Measurements from ENCODE around the gene NUFIP1. TPM values are rescaled to one million over a fixed set of nuclear protein-coding genes. Genes with fewer than 3 reads are reported as not detected.
"Not testable (repeated sequence)": the region's sequence is repeated elsewhere in the genome, so short reads cannot be mapped to it uniquely, and the experiment has no call there.

NUFIP1 gene
- total RNA-seq, 2 experiments from 2014 or later: 14.1 to 14.4 TPM

DNA sequence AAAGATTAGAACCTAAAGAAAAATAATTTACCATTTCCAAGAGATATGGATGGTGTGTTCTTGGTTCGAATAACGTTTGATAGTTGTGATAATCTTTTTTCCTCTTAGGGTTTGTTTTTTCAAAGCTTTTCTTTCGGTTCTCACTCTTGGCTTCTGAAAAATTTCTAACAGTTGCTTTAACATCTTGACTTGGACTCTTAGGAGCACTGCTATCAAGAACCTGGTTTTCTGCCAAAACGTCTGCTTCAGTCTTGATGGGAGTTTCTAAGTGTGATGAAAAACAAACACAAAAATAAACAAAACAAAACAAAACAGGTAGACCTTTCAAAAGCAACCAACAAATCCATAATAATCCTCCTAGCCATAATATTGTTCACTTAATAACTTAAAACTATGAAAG lies 45.9 kb downstream of the NUFIP1 start:
- peaks cover 12% of the 10 kb centered on the region for H3K36me3 Mint-ChIP-seq
- H3K27me3 Mint-ChIP-seq, H3K4me1 Mint-ChIP-seq, H3K9me3 Mint-ChIP-seq, H3K4me3 Mint-ChIP-seq, DNase-seq, H3K27ac Mint-ChIP-seq: not testable (repeated sequence)

GRCh38 chr13:44938854-44939253 lies 50.4 kb downstream of the NUFIP1 start:
- Mint-ChIP-seq H3K9me3 (no peaks in the 10 kb centered on the region), H3K27ac (no peak overlapping the region), H3K36me3 (peaks cover 8% of the 10 kb centered on the region), H3K4me3 (no peak overlapping the region), H3K27me3 (no peaks in the 10 kb centered on the region), H3K4me1 (peaks cover 11% of the 10 kb centered on the region)
- DNase-seq: no peak

- H3K36me3 Mint-ChIP-seq: peaks cover 4% of the 10 kb centered on the region
- no peaks in the 10 kb centered on the region for H3K9me3 Mint-ChIP-seq
- H3K27ac Mint-ChIP-seq: no peak overlapping the region
- no peaks in the 10 kb centered on the region for H3K27me3 Mint-ChIP-seq
- H3K4me1 Mint-ChIP-seq: peaks cover 11% of the 10 kb centered on the region
- H3K4me3 Mint-ChIP-seq: no peak overlapping the region
- no peak for DNase-seq
These were observed 53.0 kb downstream of the NUFIP1 start for GRCh38 chr13:44936246-44936645.

GRCh38 chr13:44934724-44935123 lies 54.5 kb downstream of the NUFIP1 start:
- Mint-ChIP-seq H3K9me3 (no peaks in the 10 kb centered on the region), H3K4me3 (no peak overlapping the region), H3K27me3 (no peaks in the 10 kb centered on the region), H3K27ac (no peak overlapping the region), H3K4me1 (peaks cover 11% of the 10 kb centered on the region), H3K36me3 (peaks cover 4% of the 10 kb centered on the region)
- no peak for DNase-seq

- H3K9me3 Mint-ChIP-seq: no peaks in the 10 kb centered on the region
- H3K27ac Mint-ChIP-seq: no peak overlapping the region
- no peak for DNase-seq
- no peak overlapping the region for H3K4me3 Mint-ChIP-seq
- peaks cover 11% of the 10 kb centered on the region for H3K4me1 Mint-ChIP-seq
- no peaks in the 10 kb centered on the region for H3K27me3 Mint-ChIP-seq
- peaks cover 4% of the 10 kb centered on the region for H3K36me3 Mint-ChIP-seq
These were observed 56.4 kb downstream of the NUFIP1 start for GRCh38 chr13:44932850-44933251.

DNA sequence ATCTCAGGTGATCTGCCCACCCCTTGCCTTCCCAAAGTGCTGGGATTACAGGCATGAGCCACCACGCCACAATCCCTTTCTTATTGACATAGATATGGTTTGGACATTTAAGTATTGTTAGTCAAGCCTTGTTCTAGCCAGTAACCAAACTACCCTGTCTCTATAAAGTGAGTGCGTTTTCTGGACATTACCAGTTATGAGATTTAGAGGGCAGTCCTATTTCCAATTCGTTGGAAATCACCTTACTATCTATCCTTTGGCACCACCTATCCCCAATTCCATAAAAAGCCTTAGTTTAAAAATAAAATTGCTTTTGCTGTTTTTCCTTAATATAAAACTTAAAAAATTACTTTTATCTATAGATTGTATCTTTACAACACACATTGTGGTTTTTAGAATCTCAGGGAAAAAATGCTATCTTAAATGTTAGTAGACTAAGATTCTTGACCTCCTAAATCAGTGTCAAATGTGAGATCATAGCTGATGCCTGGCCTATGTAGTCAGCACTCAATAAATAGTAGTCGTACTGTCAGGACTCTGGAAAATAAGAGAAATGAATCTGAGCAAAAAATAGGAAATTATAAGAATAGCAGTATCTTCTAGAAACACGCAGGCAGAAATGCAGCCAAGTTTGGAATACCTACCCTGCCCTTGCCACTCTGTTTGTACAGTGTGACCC lies 57.0 kb downstream of the NUFIP1 start:
- Mint-ChIP-seq H3K36me3 (peaks cover 4% of the 10 kb centered on the region), H3K9me3 (no peaks in the 10 kb centered on the region), H3K27ac (no peak overlapping the region), H3K4me3 (no peak overlapping the region), H3K27me3 (no peaks in the 10 kb centered on the region), H3K4me1 (peaks cover 11% of the 10 kb centered on the region)
- no peak for DNase-seq

GRCh38 chr13:44930963-44931623 lies 58.2 kb downstream of the NUFIP1 start:
- DNase-seq: no peak
- Mint-ChIP-seq H3K27me3 (peaks cover 5% of the 10 kb centered on the region), H3K9me3 (no peaks in the 10 kb centered on the region), H3K4me3 (no peak overlapping the region), H3K36me3 (no peaks in the 10 kb centered on the region), H3K27ac (no peak overlapping the region), H3K4me1 (peaks cover 11% of the 10 kb centered on the region)

DNA sequence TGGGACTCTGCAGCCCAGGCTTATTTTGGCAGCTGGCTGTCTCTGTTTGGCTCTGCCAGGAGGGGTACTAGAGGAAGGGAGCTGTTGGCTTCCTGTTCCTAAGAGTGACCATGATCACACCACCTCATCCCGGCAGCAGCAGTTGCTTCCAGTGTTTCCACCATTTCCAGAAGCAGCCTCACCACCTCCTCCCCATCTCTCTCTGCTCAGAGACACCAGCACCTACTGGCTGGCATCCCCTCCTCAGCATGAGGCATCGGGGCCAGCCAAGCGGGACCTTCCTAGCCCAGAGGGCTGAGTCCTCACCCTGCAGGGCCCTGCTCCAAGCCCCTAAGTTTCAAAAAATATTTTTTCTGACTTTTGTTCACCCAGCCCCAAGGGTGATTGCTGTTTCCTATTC lies 59.0 kb downstream of the NUFIP1 start:
- DNase-seq: no peak
- H3K9me3 Mint-ChIP-seq: no peaks in the 10 kb centered on the region
- no peak overlapping the region for H3K4me3 Mint-ChIP-seq
- H3K27ac Mint-ChIP-seq: no peak overlapping the region
- no peaks in the 10 kb centered on the region for H3K36me3 Mint-ChIP-seq
- peaks cover 9% of the 10 kb centered on the region for H3K4me1 Mint-ChIP-seq
- H3K27me3 Mint-ChIP-seq: peaks cover 10% of the 10 kb centered on the region

DNA sequence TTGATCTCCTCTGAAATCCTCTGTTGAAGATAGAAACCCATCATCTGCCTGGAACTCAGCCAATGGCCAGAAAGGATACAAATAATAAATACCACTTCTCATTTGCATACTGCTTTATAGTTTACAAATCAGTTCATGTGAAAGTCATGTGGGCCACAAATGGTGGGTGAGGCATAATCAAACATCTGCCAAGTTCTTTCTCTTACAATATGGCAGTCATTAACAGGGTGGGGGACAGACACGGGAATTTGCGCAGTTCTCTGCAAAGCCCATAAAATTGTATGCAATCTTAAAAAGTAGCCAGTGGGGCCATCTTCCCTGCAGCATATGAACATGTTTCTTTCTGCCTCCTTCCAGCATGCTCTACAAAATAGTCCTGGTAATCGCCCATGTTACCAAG lies 59.6 kb downstream of the NUFIP1 start:
- no peak overlapping the region for H3K4me3 Mint-ChIP-seq
- no peak for DNase-seq
- no peak overlapping the region for H3K27ac Mint-ChIP-seq
- H3K9me3 Mint-ChIP-seq: no peaks in the 10 kb centered on the region
- peaks cover 16% of the 10 kb centered on the region for H3K27me3 Mint-ChIP-seq
- peaks cover 3% of the 10 kb centered on the region for H3K4me1 Mint-ChIP-seq
- H3K36me3 Mint-ChIP-seq: no peaks in the 10 kb centered on the region

- no peak overlapping the region for H3K27ac Mint-ChIP-seq
- H3K4me3 Mint-ChIP-seq: no peak overlapping the region
- no peaks in the 10 kb centered on the region for H3K9me3 Mint-ChIP-seq
- no peaks in the 10 kb centered on the region for H3K36me3 Mint-ChIP-seq
- H3K4me1 Mint-ChIP-seq: no peaks in the 10 kb centered on the region
- no peak for DNase-seq
- H3K27me3 Mint-ChIP-seq: peaks cover 18% of the 10 kb centered on the region
These were observed 61.3 kb downstream of the NUFIP1 start for GRCh38 chr13:44927968-44928367.

GRCh38 chr13:44921931-44922758 lies 67.1 kb downstream of the NUFIP1 start:
- no peak overlapping the region for H3K4me3 Mint-ChIP-seq

GRCh38 chr13:44921246-44921877 lies 67.9 kb downstream of the NUFIP1 start:
- no peaks in the 10 kb centered on the region for H3K9me3 Mint-ChIP-seq
- no peak overlapping the region for H3K27ac Mint-ChIP-seq
- no peaks in the 10 kb centered on the region for H3K4me1 Mint-ChIP-seq
- DNase-seq: no peak
- H3K27me3 Mint-ChIP-seq: peaks cover 16% of the 10 kb centered on the region
- H3K36me3 Mint-ChIP-seq: no peaks in the 10 kb centered on the region
- no peak overlapping the region for H3K4me3 Mint-ChIP-seq

More at GRCh38 chr13:44921931-44922758, 67.1 kb downstream of the NUFIP1 start:
- H3K27me3 Mint-ChIP-seq: peaks cover 18% of the 10 kb centered on the region
- H3K36me3 Mint-ChIP-seq: no peaks in the 10 kb centered on the region
- H3K27ac Mint-ChIP-seq: no peak overlapping the region
- no peaks in the 10 kb centered on the region for H3K9me3 Mint-ChIP-seq
- DNase-seq: no peak
- H3K4me1 Mint-ChIP-seq: no peaks in the 10 kb centered on the region

DNA sequence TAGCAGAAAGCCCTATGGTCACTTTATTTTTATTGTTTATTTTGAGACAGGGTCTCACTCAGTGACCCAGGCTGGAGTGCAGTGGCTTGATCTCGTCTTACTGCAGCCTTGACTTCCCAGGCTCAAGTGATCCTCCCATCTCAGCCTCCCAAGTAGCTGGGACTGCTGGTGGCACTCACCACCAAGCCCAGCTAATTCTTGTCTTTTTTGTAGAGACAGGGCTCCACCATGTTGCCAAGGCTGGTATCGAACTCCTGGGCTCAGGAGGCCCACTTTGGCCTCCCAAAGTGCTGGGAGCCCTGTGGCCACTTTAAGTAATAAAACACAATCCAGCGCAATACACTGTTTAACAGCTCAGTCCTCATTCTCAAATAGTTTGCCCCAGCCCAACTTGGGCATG lies 69.3 kb downstream of the NUFIP1 start:
- H3K4me1 Mint-ChIP-seq: no peaks in the 10 kb centered on the region
- H3K36me3 Mint-ChIP-seq: no peaks in the 10 kb centered on the region
- no peaks in the 10 kb centered on the region for H3K9me3 Mint-ChIP-seq
- DNase-seq: no peak
- H3K27me3 Mint-ChIP-seq: peaks cover 6% of the 10 kb centered on the region
- no peak overlapping the region for H3K27ac Mint-ChIP-seq
- no peak overlapping the region for H3K4me3 Mint-ChIP-seq

- Mint-ChIP-seq H3K27me3 (no peaks in the 10 kb centered on the region), H3K36me3 (no peaks in the 10 kb centered on the region), H3K4me1 (no peaks in the 10 kb centered on the region), H3K9me3 (no peaks in the 10 kb centered on the region), H3K4me3 (no peak overlapping the region), H3K27ac (no peak overlapping the region)
- no peak for DNase-seq
These were observed 70.0 kb downstream of the NUFIP1 start for GRCh38 chr13:44919104-44919804.
